WTC11 (cell line): ENCODE results near the gene ZNF283. TPM values are rescaled to one million over a fixed set of nuclear protein-coding genes. Genes with fewer than 3 reads are reported as not detected.

ENCODE experiments used
- ATAC-seq: fragments of 200-7000 bp; cut with Tn5 transposase; 2 replicates; pipeline ENCODE4 v1.10.0; 2021; ENCODE audit warnings: mild to moderate bottlenecking, moderate library complexity
- CTCF ChIA-PET: fragments of 300-600 bp; sonication (Branson Sonifier 250); formaldehyde crosslinking; loops from one replicate; lab custom pipeline; 2021; ENCODE audit warnings: antibody characterized with exemption; lab: Charles Lee
- POLR2A ChIA-PET: fragments of 350-600 bp; sonication (Branson Sonifier 250); formaldehyde crosslinking; loops from one replicate; lab custom pipeline; 2021; ENCODE audit warnings: antibody characterized with exemption; lab: Charles Lee
- DNase-seq: peaks from one replicate; pipeline ENCODE4 v3.0.0; 2021; ENCODE audit warnings: low spot score
- H3K27ac Mint-ChIP-seq: 2 replicates; pipeline ENCODE4 v1.8.0; 2021; ENCODE audit warnings: mixed read lengths
- H3K27me3 Mint-ChIP-seq: 2 replicates; pipeline ENCODE4 v1.8.0; 2021; ENCODE audit warnings: low read depth, mild to moderate bottlenecking, moderate library complexity, mixed read lengths
- H3K36me3 Mint-ChIP-seq: 2 replicates; pipeline ENCODE4 v1.8.0; 2021; ENCODE audit warnings: mixed read lengths
- H3K4me1 Mint-ChIP-seq: 2 replicates; pipeline ENCODE4 v1.8.0; 2022; ENCODE audit warnings: mixed read lengths
- H3K4me3 Mint-ChIP-seq: 2 replicates; pipeline ENCODE4 v1.8.0; 2021; ENCODE audit warnings: mild to moderate bottlenecking, moderate library complexity, mixed read lengths
- H3K9me3 Mint-ChIP-seq: 2 replicates; pipeline ENCODE4 v1.8.0; 2021; ENCODE audit warnings: mixed read lengths
- AFF4 ChIP-seq: sonication (generic); formaldehyde crosslinking; IDR thresholded peaks from 2 replicates; pipeline ENCODE4 v1.8.1; 2023; ENCODE audit warnings: mild to moderate bottlenecking, missing genetic modification reagents, borderline replicate concordance
- AR ChIP-seq: fragments of 250-450 bp; sonication (Bioruptor Pico); IDR thresholded peaks from 2 replicates; pipeline ENCODE4 v1.9.0; 2021; ENCODE audit warnings: mild to moderate bottlenecking
- ARID4B ChIP-seq: sonication (generic); formaldehyde crosslinking; IDR thresholded peaks from 2 replicates; pipeline ENCODE4 v1.8.0; 2023; ENCODE audit warnings: missing genetic modification reagents, mild to moderate bottlenecking, borderline replicate concordance
- CTCF ChIP-seq: fragments of 200-600 bp; IDR thresholded peaks from 2 replicates; pipeline ENCODE4 v1.8.0; 2022; ENCODE audit warnings: antibody characterized with exemption
- EMX1 ChIP-seq: fragments of 250-450 bp; sonication (Bioruptor Pico); IDR thresholded peaks from 2 replicates; pipeline ENCODE4 v1.8.0; 2021; ENCODE audit warnings: mild to moderate bottlenecking
- ERG ChIP-seq: fragments of 250-450 bp; sonication (Bioruptor Pico); IDR thresholded peaks from 2 replicates; pipeline ENCODE4 v1.8.0; 2021; ENCODE audit warnings: mild to moderate bottlenecking
- FOXJ3 ChIP-seq: sonication (generic); formaldehyde crosslinking; IDR thresholded peaks from 2 replicates; pipeline ENCODE4 v1.9.0; 2021; ENCODE audit warnings: missing genetic modification reagents, mild to moderate bottlenecking, borderline replicate concordance
- GRHL2 ChIP-seq: fragments of 250-450 bp; sonication (Bioruptor Pico); IDR thresholded peaks from 2 replicates; pipeline ENCODE4 v1.8.0; 2022; ENCODE audit warnings: mild to moderate bottlenecking, moderate library complexity; ENCODE audit not compliant: insufficient replicate concordance, severe bottlenecking
- GTF2I ChIP-seq: fragments of 250-450 bp; sonication (Bioruptor Pico); conservative IDR thresholded peaks from 2 replicates; pipeline ENCODE4 v1.4.0; 2021; ENCODE audit warnings: mild to moderate bottlenecking
- HMGXB4 ChIP-seq: sonication (generic); formaldehyde crosslinking; IDR thresholded peaks from 2 replicates; pipeline ENCODE4 v1.8.1; 2023; ENCODE audit warnings: mild to moderate bottlenecking, moderate library complexity, missing genetic modification reagents
- IRF1 ChIP-seq: sonication (generic); formaldehyde crosslinking; IDR thresholded peaks from 2 replicates; pipeline ENCODE4 v1.8.0; 2023; ENCODE audit warnings: missing genetic modification reagents
- MXD4 ChIP-seq: fragments of 250-450 bp; sonication (Bioruptor Pico); IDR thresholded peaks from 2 replicates; pipeline ENCODE4 v1.8.0; 2021; ENCODE audit warnings: mild to moderate bottlenecking, moderate library complexity, borderline replicate concordance
- MYBL2 ChIP-seq: sonication (generic); formaldehyde crosslinking; IDR thresholded peaks from 2 replicates; pipeline ENCODE4 v1.8.1; 2023; ENCODE audit warnings: mild to moderate bottlenecking, moderate library complexity, missing genetic modification reagents
- NFE2L1 ChIP-seq: sonication (generic); formaldehyde crosslinking; IDR thresholded peaks from 2 replicates; pipeline ENCODE4 v1.8.1; 2023; ENCODE audit warnings: missing genetic modification reagents
- RELA ChIP-seq: sonication (generic); formaldehyde crosslinking; IDR thresholded peaks from 2 replicates; pipeline ENCODE4 v1.8.1; 2022; ENCODE audit warnings: missing genetic modification reagents, mild to moderate bottlenecking, borderline replicate concordance
- ZNF263 ChIP-seq: sonication (generic); formaldehyde crosslinking; IDR thresholded peaks from 2 replicates; pipeline ENCODE4 v1.8.1; 2022; ENCODE audit warnings: low read depth, mild to moderate bottlenecking, moderate library complexity, missing genetic modification reagents
- ZNF396 ChIP-seq: fragments of 250-450 bp; sonication (Bioruptor Pico); IDR thresholded peaks from 2 replicates; pipeline ENCODE4 v1.8.0; 2021; ENCODE audit warnings: mild to moderate bottlenecking, moderate library complexity, borderline replicate concordance
- ZSCAN18 ChIP-seq: fragments of 250-450 bp; sonication (Bioruptor Pico); IDR thresholded peaks from 2 replicates; pipeline ENCODE4 v2.1.2; 2022; ENCODE audit warnings: mild to moderate bottlenecking, moderate library complexity
- total RNA-seq: library from RNA; stranded (reverse); gene quantifications from 3 replicates; pipeline ENCODE4 v1.2.3, GENCODE V29; 2021

Gene ZNF283
- total RNA-seq, 1 experiment from 2014 or later = 7.1 TPM

GRCh38 chr19:43847246-43847645, 20.1 kb downstream of the ZNF283 start:
- ATAC-seq (no peak), DNase-seq (no peak)
- CTCF ChIA-PET = no interaction called here
- H3K36me3 Mint-ChIP-seq = peaks cover 86% of the 10 kb centered on the region
- H3K9me3 Mint-ChIP-seq = peaks cover 80% of the 10 kb centered on the region
- peaks cover 9% of the 10 kb centered on the region for H3K27me3 Mint-ChIP-seq
- no peak for TF ChIP-seq MYBL2 (CRISPR knock-in tag)
- TF ChIP-seq AFF4 (CRISPR knock-in tag) = no peak
- TF ChIP-seq IRF1 (CRISPR knock-in tag) = no peak
- TF ChIP-seq FOXJ3 = no peak
- TF ChIP-seq NFE2L1 = no peak
- TF ChIP-seq ARID4B (CRISPR knock-in tag) = no peak
- TF ChIP-seq RELA = no peak
- TF ChIP-seq ERG (CRISPR knock-in tag) = no peak
- TF ChIP-seq ZNF396 (CRISPR knock-in tag) = no peak
- no peak for TF ChIP-seq GTF2I
- no peak for TF ChIP-seq HMGXB4 (CRISPR knock-in tag)
- no peak for TF ChIP-seq EMX1 (CRISPR knock-in tag)
- TF ChIP-seq ZSCAN18 (CRISPR knock-in tag) = no peak
- no peak for TF ChIP-seq AR (CRISPR knock-in tag)
- TF ChIP-seq MXD4 (CRISPR knock-in tag) = no peak
- no peak for TF ChIP-seq CTCF
- TF ChIP-seq ZNF263 (CRISPR knock-in tag) = no peak
- no peak for TF ChIP-seq GRHL2
- POLR2A ChIA-PET = no interaction called here
- H3K4me3 Mint-ChIP-seq = no peak overlapping the region
- H3K27ac Mint-ChIP-seq = no peak overlapping the region
- no peaks in the 10 kb centered on the region for H3K4me1 Mint-ChIP-seq
